ENCODE data around the gene PLD6. TPM values are rescaled to one million over a fixed set of nuclear protein-coding genes. Genes with fewer than 3 reads are reported as not detected.

The PLD6 gene
- total and polyA plus RNA-seq, 2 donors (not counting 1 experiment from before 2014, with no cell fraction given): 2.0 to 4.1 TPM

GRCh38 chr17:17164676-17165075 lies 41.5 kb downstream of the PLD6 start:
- H3K36me3 ChIP-seq (replicated peaks in 1 of 2; ENCODE audit: control extremely low read depth in 1 of 2, control insufficient read depth in 1 of 2, extremely low read depth in 1 of 2, insufficient read depth in 2 of 2, low read length in 1 of 2): peaks cover 1 to 80% of the 10 kb centered on the region in 2 experiments
- WGBS (ENCODE audit: insufficient coverage): 94% methylated on average over 17 of the region's 17 CpGs

GRCh38 chr17:17164156-17164555 lies 42.0 kb downstream of the PLD6 start:
- ChIA-PET POLR2A (no interaction called here), CTCF (interaction anchor here (0.7 kb wide), 2 partner anchors 28 to 248 kb away, joined by 3 read pairs; no protein-coding TSS in a partner anchor)
- Mint-ChIP-seq H3K4me1 (no peaks in the 10 kb centered on the region), H3K4me3 (no peak overlapping the region), H3K27ac (no peak overlapping the region), H3K9me3 (ENCODE audit: insufficient read depth) (no peaks in the 10 kb centered on the region), H3K27me3 (no peaks in the 10 kb centered on the region)
- Histone ChIP-seq H3K79me2 (ENCODE audit: control insufficient read depth, insufficient read depth, low read length) (no peaks in the 10 kb centered on the region), H3K36me3 (replicated peaks in 1 of 2; ENCODE audit: control extremely low read depth in 1 of 2, control insufficient read depth in 1 of 2, extremely low read depth in 1 of 2, insufficient read depth in 2 of 2, low read length in 1 of 2) (peaks cover 1 to 83% of the 10 kb centered on the region in 2 experiments), H3K27ac (ENCODE audit: low read length in 2 of 2) (no peak overlapping the region), H4K20me1 (ENCODE audit: control insufficient read depth, insufficient read depth, low read length, poor library complexity, severe bottlenecking) (no peaks in the 10 kb centered on the region), H3K27me3 (replicated peaks in 1 of 4; ENCODE audit: control extremely low read depth in 1 of 4, control insufficient read depth in 3 of 4, insufficient read depth in 4 of 4, low read length in 3 of 4) (no peaks in the 10 kb centered on the region), H2AFZ (ENCODE audit: insufficient read depth, low read depth, low read length, poor library complexity, severe bottlenecking) (no peak overlapping the region), H3K4me1 (ENCODE audit: control insufficient read depth in 2 of 2, insufficient read depth in 2 of 2, low read length in 2 of 2) (no peaks in the 10 kb centered on the region), H3K4me3 (ENCODE audit: control extremely low read depth in 1 of 5, extremely low read depth in 1 of 5, insufficient read depth in 1 of 5, low read depth in 2 of 5, low read length in 4 of 5) (no peak overlapping the region), H3K9me3 (ENCODE audit: control extremely low read depth in 1 of 3, control insufficient read depth in 2 of 3, insufficient read depth in 1 of 3, low read length in 2 of 3) (no peaks in the 10 kb centered on the region), H3K4me2 (replicated peaks; ENCODE audit: low read depth, low read length, poor library complexity, severe bottlenecking) (no peak overlapping the region), H3K9ac (ENCODE audit: low read length) (no peak overlapping the region)
- TF ChIP-seq, protein P1, sequence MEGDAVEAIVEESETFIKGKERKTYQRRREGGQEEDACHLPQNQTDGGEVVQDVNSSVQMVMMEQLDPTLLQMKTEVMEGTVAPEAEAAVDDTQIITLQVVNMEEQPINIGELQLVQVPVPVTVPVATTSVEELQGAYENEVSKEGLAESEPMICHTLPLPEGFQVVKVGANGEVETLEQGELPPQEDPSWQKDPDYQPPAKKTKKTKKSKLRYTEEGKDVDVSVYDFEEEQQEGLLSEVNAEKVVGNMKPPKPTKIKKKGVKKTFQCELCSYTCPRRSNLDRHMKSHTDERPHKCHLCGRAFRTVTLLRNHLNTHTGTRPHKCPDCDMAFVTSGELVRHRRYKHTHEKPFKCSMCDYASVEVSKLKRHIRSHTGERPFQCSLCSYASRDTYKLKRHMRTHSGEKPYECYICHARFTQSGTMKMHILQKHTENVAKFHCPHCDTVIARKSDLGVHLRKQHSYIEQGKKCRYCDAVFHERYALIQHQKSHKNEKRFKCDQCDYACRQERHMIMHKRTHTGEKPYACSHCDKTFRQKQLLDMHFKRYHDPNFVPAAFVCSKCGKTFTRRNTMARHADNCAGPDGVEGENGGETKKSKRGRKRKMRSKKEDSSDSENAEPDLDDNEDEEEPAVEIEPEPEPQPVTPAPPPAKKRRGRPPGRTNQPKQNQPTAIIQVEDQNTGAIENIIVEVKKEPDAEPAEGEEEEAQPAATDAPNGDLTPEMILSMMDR (IDR thresholded peaks at IDR 0.05): no peak
- TF ChIP-seq EZH2 (IDR thresholded peaks at IDR 0.05; ENCODE audit: borderline replicate concordance, insufficient read depth, low read depth, low read length, poor library complexity, severe bottlenecking): no peak
- ATAC-seq (ENCODE audit: low read depth): no peak
- no peak for DNase-seq
- 98% methylated on average over 25 of the region's 25 CpGs for WGBS (ENCODE audit: insufficient coverage)
- intact Hi-C loops (cut with micrococcal nuclease): no loop called here

More at GRCh38 chr17:17164676-17165075, 41.5 kb downstream of the PLD6 start:
- DNase-seq: no peak
- ATAC-seq (ENCODE audit: low read depth): no peak
- TF ChIP-seq, protein P1 (IDR thresholded peaks at IDR 0.05): no peak
- no peak for TF ChIP-seq EZH2 (IDR thresholded peaks at IDR 0.05; ENCODE audit: borderline replicate concordance, insufficient read depth, low read depth, low read length, poor library complexity, severe bottlenecking)
- Histone ChIP-seq H3K4me1 (ENCODE audit: control insufficient read depth in 2 of 2, insufficient read depth in 2 of 2, low read length in 2 of 2) (no peaks in the 10 kb centered on the region), H3K9me3 (ENCODE audit: control extremely low read depth in 1 of 3, control insufficient read depth in 2 of 3, insufficient read depth in 1 of 3, low read length in 2 of 3) (no peaks in the 10 kb centered on the region), H3K4me3 (ENCODE audit: control extremely low read depth in 1 of 5, extremely low read depth in 1 of 5, insufficient read depth in 1 of 5, low read depth in 2 of 5, low read length in 4 of 5) (no peak overlapping the region), H3K27ac (ENCODE audit: low read length in 2 of 2) (no peak overlapping the region), H4K20me1 (ENCODE audit: control insufficient read depth, insufficient read depth, low read length, poor library complexity, severe bottlenecking) (no peaks in the 10 kb centered on the region), H3K79me2 (ENCODE audit: control insufficient read depth, insufficient read depth, low read length) (no peaks in the 10 kb centered on the region), H2AFZ (ENCODE audit: insufficient read depth, low read depth, low read length, poor library complexity, severe bottlenecking) (no peak overlapping the region), H3K4me2 (replicated peaks; ENCODE audit: low read depth, low read length, poor library complexity, severe bottlenecking) (no peak overlapping the region), H3K9ac (ENCODE audit: low read length) (no peak overlapping the region), H3K27me3 (replicated peaks in 1 of 4; ENCODE audit: control extremely low read depth in 1 of 4, control insufficient read depth in 3 of 4, insufficient read depth in 4 of 4, low read length in 3 of 4) (no peaks in the 10 kb centered on the region)
- POLR2A ChIA-PET: no interaction called here
- H3K4me1 Mint-ChIP-seq: no peaks in the 10 kb centered on the region
- no peaks in the 10 kb centered on the region for H3K9me3 Mint-ChIP-seq (ENCODE audit: insufficient read depth)
- no peak overlapping the region for H3K27ac Mint-ChIP-seq
- intact Hi-C loops (cut with micrococcal nuclease): no loop called here
- CTCF ChIA-PET: no interaction called here
- H3K27me3 Mint-ChIP-seq: no peaks in the 10 kb centered on the region
- H3K4me3 Mint-ChIP-seq: no peak overlapping the region
